Progenitor cell of endocrine pancreas (in vitro differentiated cells): Measurements from ENCODE around the gene STK4. TPM values are rescaled to one million over a fixed set of nuclear protein-coding genes. Genes with fewer than 3 reads are reported as not detected.

Source experiments
- DNase-seq: peaks from one replicate; pipeline ENCODE4 v3.0.0; 2021; ENCODE audit warnings: low spot score; ENCODE audit not compliant: unreplicated experiment
- H3K27ac Mint-ChIP-seq: 2 replicates; pipeline ENCODE4 v1.8.0; 2021; ENCODE audit warnings: mild to moderate bottlenecking, moderate library complexity, mixed read lengths
- H3K27me3 Mint-ChIP-seq: 2 replicates; pipeline ENCODE4 v1.8.0; 2021; ENCODE audit warnings: mixed read lengths
- H3K36me3 Mint-ChIP-seq: 2 replicates; pipeline ENCODE4 v1.8.0; 2022; ENCODE audit warnings: mixed read lengths; ENCODE audit not compliant: insufficient read depth
- H3K4me1 Mint-ChIP-seq: 2 replicates; pipeline ENCODE4 v1.8.0; 2021; ENCODE audit warnings: low read depth, mixed read lengths
- H3K4me3 Mint-ChIP-seq: 2 replicates; pipeline ENCODE4 v1.8.0; 2021; ENCODE audit warnings: low read depth, mild to moderate bottlenecking, moderate library complexity, mixed read lengths
- H3K9me3 Mint-ChIP-seq: 2 replicates; pipeline ENCODE4 v1.8.0; 2021; ENCODE audit warnings: low read depth, mixed read lengths
- total RNA-seq: library from RNA; stranded (reverse); gene quantifications from 2 replicates; pipeline ENCODE4 v1.2.1, GENCODE V29; 2021
- TF ChIP-seq, protein P1 (sequence below): fragments of 200-600 bp; sonication (generic); IDR thresholded peaks from one replicate; pipeline ENCODE4 v1.5.0; 2021; ENCODE audit warnings: antibody characterized with exemption, mild to moderate bottlenecking; ENCODE audit not compliant: unreplicated experiment

The STK4 gene
- total RNA-seq, 1 donor from 2014 or later: 36.3 TPM

DNA sequence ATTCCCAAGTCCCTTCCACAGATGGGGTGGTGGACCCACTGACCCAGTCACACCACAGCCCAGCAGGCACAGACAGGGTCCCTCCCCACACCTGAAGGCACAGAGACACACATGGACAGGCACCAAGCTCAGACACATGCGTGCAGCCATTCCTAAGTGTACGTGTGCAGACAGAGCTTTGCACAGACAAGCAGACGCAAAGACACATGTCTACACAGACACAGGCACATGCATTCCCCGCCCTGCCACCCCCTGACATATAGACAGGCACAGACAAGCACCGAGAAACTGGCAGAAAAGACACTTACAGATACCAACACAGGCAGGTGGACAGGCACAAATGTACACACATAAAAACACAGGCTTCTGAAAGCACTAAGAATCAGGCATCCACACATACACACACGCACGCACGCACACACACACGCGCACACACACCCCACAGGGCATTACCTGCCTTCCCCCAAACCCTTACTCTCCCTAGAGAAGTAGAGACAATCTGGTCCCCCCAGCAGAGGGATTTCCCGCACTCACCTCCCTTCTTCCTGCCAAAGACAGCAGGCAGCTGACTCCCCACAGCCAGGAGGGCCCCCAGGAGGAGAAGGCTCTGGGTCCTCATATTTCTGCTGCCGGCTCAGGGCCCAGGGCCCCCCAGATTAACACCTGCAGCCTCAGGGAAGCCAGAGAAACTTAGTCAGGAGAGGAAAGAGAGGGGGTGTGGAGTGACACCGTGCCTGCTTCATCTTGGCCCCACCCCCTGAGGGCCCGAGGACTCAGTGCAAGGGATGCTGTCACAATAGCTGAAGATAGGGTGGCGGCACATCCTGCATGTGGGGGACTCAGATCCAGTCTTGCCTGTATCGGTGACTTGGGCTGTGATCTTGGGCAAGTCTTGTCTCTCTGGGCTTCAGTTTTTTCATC lies 148.4 kb downstream of the STK4 start, which contains the start of gene WFDC5:
Gene WFDC5, minus strand, starts transcription at position 710 of the 921 bp plus-strand sequence. Its CDS starts 91 bp downstream, at position 619.
- no peak within 1 kb of the TSS for H3K27ac Mint-ChIP-seq
- no peaks in the 10 kb centered on the region for H3K4me1 Mint-ChIP-seq
- DNase-seq: no peak
- H3K9me3 Mint-ChIP-seq: no peaks in the 10 kb centered on the region
- peaks cover 18% of the 10 kb centered on the region for H3K27me3 Mint-ChIP-seq
- TF ChIP-seq, protein P1, sequence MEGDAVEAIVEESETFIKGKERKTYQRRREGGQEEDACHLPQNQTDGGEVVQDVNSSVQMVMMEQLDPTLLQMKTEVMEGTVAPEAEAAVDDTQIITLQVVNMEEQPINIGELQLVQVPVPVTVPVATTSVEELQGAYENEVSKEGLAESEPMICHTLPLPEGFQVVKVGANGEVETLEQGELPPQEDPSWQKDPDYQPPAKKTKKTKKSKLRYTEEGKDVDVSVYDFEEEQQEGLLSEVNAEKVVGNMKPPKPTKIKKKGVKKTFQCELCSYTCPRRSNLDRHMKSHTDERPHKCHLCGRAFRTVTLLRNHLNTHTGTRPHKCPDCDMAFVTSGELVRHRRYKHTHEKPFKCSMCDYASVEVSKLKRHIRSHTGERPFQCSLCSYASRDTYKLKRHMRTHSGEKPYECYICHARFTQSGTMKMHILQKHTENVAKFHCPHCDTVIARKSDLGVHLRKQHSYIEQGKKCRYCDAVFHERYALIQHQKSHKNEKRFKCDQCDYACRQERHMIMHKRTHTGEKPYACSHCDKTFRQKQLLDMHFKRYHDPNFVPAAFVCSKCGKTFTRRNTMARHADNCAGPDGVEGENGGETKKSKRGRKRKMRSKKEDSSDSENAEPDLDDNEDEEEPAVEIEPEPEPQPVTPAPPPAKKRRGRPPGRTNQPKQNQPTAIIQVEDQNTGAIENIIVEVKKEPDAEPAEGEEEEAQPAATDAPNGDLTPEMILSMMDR: no peak
- H3K36me3 Mint-ChIP-seq: no peaks in the 10 kb centered on the region
- no peak within 1 kb of the TSS for H3K4me3 Mint-ChIP-seq

DNA sequence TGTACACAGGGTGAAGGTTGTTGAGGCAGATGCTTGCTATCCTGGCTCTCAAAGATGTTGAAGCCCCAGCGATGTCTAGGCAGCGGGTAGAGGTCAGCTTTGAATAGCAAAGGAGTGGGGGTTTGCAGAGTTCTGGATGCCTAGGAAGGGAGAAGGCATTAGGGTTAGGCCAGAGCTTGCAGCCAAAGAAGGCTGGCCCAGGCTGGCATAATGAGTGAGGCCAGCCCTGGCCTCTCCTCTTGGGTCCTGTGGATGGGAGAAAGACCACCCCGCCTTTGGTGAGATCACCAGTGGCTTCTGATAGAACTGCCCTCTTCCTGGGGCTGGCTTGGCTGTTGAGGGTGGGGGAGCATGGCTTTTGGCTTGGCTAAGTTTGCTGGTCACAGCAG lies 149.1 kb downstream of the STK4 start:
- no peak overlapping the region for H3K4me3 Mint-ChIP-seq
- TF ChIP-seq, protein P1: no peak
- H3K27me3 Mint-ChIP-seq: peaks cover 20% of the 10 kb centered on the region
- H3K27ac Mint-ChIP-seq: no peak overlapping the region
- H3K4me1 Mint-ChIP-seq: no peaks in the 10 kb centered on the region
- no peaks in the 10 kb centered on the region for H3K36me3 Mint-ChIP-seq
- no peaks in the 10 kb centered on the region for H3K9me3 Mint-ChIP-seq
- DNase-seq: no peak

DNA sequence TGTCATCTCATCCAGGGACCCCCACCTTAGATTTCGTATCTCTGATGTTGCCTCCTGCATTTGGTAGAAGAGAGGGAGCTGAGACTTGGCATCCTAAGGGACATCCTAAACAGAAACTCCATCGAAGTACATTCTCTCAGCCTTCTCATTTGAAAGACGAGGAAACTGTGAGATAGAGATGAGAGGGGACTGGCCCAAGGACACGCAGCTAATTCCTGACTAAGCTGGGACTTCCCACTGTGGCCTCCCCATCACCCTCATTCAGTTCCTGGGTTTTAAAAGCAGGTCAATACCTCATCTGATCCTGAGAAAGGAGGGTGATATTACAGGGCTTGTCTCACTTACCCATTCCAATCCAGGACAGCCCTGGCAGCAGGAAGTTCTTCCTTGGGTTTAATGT lies 149.5 kb downstream of the STK4 start:
- DNase-seq: no peak
- TF ChIP-seq, protein P1: no peak
- no peak overlapping the region for H3K27ac Mint-ChIP-seq
- H3K27me3 Mint-ChIP-seq: peaks cover 20% of the 10 kb centered on the region
- no peaks in the 10 kb centered on the region for H3K9me3 Mint-ChIP-seq
- H3K4me1 Mint-ChIP-seq: no peaks in the 10 kb centered on the region
- no peak overlapping the region for H3K4me3 Mint-ChIP-seq
- no peaks in the 10 kb centered on the region for H3K36me3 Mint-ChIP-seq

DNA sequence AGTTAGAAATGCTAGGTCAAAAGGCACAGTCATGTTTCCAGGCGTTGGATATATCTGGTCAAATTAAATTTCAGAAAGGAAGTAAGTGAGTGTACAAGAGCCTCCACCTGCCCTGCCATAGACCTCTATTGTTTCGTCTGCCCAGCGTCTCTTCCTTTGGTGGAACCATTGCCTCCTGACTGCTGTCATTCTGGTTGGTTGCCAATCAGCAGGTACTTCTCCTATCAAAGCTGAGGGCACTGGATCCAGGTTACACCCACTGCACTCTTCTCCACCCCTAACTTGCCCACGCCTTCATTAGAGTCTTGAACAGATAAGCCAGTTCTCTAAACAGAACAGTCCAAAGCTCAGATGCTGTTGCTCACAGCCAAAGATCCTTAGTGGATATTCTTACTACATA lies 151.3 kb downstream of the STK4 start:
- Mint-ChIP-seq H3K27ac (no peak overlapping the region), H3K4me1 (no peaks in the 10 kb centered on the region), H3K27me3 (peaks cover 20% of the 10 kb centered on the region), H3K9me3 (no peaks in the 10 kb centered on the region), H3K4me3 (no peak overlapping the region), H3K36me3 (no peaks in the 10 kb centered on the region)
- DNase-seq: no peak
- TF ChIP-seq, protein P1: no peak

DNA sequence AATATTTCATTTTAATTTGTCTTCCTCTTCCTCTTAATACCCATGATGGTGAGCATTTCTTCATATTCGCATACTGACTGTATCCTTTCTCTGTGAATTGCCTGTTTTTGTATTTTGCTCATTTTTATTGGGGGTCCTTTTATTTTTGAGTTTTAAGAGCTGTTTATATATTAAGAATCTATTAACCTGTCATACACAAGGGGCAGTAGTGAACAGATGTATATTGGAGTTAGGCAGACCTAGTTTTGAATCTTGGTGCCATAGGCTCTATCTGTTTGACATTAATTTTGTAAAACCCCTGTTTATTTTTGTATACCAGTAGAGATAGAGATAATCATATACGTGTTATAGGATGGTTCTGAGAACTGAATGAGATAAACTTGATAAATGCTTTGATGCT lies 151.7 kb downstream of the STK4 start:
- no peaks in the 10 kb centered on the region for H3K36me3 Mint-ChIP-seq
- no peak overlapping the region for H3K27ac Mint-ChIP-seq
- no peak for DNase-seq
- H3K4me3 Mint-ChIP-seq: no peak overlapping the region
- TF ChIP-seq, protein P1: no peak
- no peaks in the 10 kb centered on the region for H3K9me3 Mint-ChIP-seq
- no peaks in the 10 kb centered on the region for H3K4me1 Mint-ChIP-seq
- H3K27me3 Mint-ChIP-seq: peaks cover 20% of the 10 kb centered on the region
